HG03139 (cell line): ENCODE data around the gene LRG1.

ENCODE experiments used
- ATAC-seq: cut with Tn5 transposase; IDR thresholded peaks from one replicate; pipeline ENCODE4 v1.9.1; 2021; ENCODE audit not compliant: unreplicated experiment

LRG1 gene, protein sequence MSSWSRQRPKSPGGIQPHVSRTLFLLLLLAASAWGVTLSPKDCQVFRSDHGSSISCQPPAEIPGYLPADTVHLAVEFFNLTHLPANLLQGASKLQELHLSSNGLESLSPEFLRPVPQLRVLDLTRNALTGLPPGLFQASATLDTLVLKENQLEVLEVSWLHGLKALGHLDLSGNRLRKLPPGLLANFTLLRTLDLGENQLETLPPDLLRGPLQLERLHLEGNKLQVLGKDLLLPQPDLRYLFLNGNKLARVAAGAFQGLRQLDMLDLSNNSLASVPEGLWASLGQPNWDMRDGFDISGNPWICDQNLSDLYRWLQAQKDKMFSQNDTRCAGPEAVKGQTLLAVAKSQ

DNA sequence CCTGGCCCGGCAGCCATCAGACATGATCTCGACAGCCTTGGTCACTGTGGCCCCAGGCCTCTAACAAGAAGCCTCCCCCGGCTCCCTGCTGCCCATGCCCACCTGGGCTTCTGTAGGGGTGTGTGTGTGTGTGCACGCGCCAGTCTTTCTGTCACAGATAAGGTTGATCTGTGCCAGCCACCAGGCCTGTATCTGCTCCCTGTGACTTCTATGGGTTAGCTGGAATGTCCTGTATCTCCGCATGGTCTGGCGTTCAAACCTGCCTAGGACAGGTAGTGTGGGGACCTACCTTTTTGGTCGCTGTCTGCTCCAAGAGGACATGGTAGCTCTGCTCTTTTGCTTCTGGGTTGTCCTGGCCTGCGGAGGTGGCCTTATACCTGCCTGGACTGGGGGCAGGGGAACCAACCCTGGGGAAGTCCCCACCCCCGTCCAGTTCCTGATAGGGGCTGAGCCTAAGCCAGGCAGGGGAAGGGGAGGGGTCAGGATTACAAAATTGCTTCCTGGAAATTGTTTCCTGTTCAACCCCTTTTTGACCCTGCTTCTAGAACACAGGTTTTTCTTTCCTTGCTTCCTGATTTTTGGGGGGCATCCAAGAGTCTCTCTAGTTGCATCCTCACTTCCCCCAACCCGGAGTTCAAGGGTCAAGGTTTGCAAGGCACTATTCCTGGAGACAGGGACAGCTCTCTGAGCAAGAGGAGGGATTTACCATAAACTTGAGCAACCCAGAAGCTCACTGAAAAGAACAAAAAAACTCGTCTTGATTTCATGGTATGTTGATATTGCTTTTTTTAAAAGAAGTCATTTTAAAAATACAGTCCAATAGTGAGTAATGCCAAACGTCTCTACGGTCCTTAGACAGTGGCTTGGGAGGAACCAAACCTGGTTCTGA, at the start of gene LRG1:
Gene LRG1 (minus strand): TSS at position 344 of the 889 bp plus-strand sequence. CDS start 23 bp downstream, at position 321.
- no peak for ATAC-seq

DNA sequence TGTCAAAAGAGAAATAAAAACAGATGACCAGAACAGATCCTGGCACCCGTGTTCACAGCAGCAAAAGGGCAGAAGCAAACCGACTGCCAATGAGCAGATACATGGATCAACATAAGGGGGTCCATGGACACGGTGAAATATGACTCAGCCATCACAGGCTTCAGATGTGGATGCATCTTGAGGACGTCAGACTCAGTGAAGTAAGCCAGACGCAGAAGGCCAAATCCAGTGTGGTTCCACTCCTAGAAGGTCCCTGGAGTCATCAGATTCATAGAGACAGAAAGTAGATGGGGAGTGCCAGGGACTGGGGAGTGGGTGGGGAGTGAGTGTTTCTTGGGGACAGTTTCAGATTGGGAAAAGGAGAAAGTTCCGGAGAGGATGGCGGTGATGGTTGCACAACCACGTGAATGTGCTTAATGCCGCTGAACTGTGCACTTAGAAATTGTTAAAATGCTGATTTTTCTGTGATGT, 48.5 kb upstream of the LRG1 start:
- no peak for ATAC-seq

DNA sequence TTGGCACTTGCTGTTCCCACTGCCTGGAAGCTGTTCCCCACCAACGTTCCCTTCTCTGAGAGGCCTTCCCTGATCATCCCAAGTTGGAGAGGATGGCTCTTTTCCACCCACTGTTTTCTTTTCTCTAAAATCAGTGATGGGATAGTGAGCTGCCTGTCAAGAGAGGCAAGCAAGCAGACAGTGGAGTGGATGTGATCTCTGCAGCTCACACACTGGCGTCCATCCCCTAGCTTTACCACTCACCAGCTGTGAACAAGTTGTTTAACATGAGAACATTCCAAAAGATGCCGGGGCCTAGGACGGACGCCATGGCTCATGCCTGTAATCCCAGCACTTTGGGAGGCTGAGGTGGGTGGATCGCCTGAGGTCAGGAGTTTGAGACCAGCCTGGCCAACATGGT, 47.7 kb upstream of the LRG1 start:
- no peak for ATAC-seq

DNA sequence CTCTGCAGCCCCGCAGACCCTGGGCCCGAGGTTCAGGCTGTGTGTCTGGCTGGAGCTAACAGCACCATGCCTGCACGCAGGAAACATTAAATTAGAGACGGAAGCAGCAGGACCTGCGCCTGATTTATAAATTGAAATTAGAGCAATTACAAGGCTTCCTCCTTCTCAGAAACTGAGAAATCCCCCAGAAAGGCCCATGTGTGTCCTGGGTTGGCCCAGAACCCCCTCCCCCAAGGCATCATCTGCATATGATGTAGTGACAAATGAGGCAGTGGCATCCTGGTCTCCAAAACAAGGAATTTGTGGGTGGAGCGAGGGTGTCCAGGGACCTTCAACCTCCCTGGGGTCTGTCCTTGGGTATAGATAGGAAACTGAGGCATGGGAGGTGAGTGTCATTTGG, 46.9 kb upstream of the LRG1 start:
- no peak for ATAC-seq

DNA sequence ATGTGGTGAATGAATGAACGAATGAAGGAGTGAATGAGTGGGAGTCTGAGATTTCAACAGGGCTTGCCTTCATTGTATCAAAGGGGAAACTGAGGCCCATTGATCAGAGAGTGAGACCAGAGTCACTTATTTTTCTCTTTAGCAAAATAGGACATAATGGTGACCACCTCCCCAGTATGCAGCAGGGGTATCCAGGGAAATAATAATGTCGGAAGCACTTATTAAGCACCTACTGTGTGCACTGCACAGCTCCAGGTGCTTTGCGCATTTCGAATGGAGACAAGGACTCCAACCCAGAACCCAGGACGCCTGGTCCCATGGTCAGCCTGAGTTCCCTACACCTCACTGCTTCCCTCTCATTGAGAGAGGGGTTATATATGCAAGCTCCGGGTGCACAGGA, 46.4 kb upstream of the LRG1 start:
- no peak for ATAC-seq

DNA sequence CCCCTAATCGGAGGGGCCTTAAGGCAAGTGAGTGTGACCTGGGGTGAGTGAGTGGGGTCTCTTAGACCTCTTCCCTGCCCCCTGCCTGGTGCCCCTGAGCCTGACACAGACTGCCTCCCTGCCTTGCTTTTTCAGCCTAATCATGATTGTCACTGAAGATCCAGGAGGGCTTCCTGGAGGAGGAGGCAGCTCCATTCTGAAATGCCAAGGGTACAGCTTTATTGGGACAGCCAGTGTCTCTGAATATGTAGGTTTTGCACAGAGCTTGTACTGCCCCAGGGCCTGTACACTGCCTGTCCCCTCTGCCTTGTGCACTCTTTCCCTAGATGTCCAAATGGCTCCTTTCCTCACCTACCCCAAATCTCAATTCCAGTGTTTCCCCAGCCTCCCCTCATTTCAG, 45.7 kb upstream of the LRG1 start:
- no peak for ATAC-seq

DNA sequence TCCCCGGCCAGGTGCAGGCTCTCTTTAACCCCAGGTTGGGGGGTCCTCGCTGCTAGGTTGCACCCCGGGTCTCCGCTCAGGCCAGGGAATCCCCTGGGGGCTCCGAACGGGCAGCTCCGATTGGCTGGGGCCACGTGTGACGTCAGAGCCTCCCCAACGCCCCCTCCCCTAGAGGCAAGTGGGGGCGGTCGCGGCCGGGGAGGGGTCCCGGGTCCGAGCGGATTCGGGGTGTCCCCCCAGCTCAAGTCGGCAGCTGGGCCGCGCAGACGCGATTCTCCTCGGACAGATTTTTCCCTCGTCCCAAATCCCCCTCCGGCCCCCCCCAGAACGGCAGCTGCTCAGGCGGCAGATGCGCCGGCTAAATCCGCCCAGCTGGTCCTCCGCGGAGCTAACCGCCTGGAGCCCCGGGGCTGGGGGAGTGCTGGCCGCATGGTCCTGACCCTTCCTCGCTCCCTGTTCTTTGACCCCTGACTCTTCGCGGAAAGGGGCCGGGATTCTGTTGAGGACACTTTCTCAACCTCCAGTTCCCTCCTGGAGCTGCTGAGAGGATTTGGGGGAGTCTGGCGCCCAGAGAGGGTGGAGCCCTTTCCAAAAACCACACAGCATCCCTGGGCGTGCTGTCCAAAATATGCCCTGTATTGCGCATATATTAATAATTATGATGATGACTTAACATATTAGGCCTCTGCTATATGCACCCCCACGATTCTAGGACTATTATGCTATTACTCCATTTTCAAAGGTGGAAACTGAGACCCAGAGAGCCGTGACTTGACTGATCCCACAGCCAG, 45.0 kb upstream of the LRG1 start:
- ATAC-seq = no peak

DNA sequence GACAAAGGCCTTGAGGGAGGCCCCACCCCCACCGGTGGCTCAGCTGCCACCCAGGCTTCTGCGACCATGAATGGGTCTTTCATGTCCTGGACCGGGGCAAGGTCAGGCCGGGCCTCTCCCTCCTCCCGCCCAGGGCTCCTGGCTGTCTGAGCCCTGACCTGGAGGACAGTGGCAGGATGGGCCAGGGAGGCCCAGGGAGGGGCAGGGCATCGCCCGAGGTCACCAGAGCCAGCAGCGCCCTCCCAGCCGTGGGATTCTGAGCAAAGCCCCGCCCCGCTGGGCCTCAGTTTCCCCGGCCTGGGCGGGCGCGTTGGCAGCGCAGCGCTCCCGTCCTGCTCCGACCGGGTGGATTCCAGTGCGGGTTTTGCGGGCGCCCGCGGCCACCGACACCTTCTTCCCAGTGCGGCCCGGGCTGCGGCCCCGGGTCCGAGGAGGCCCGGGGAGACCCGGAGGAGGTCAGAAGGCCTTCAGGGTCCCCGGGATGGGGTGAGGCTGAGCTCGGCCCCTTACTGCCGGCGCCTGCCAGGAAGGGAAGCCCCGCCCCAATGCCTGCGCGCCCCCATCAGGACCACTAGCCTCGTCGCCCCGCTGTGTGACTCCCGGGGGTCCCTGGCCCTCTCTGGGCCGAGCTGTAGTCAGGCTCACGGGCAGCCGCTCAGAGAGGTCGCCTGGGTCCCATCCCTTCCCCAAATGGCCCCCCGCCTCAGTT, 44.3 kb upstream of the LRG1 start:
- no peak for ATAC-seq

DNA sequence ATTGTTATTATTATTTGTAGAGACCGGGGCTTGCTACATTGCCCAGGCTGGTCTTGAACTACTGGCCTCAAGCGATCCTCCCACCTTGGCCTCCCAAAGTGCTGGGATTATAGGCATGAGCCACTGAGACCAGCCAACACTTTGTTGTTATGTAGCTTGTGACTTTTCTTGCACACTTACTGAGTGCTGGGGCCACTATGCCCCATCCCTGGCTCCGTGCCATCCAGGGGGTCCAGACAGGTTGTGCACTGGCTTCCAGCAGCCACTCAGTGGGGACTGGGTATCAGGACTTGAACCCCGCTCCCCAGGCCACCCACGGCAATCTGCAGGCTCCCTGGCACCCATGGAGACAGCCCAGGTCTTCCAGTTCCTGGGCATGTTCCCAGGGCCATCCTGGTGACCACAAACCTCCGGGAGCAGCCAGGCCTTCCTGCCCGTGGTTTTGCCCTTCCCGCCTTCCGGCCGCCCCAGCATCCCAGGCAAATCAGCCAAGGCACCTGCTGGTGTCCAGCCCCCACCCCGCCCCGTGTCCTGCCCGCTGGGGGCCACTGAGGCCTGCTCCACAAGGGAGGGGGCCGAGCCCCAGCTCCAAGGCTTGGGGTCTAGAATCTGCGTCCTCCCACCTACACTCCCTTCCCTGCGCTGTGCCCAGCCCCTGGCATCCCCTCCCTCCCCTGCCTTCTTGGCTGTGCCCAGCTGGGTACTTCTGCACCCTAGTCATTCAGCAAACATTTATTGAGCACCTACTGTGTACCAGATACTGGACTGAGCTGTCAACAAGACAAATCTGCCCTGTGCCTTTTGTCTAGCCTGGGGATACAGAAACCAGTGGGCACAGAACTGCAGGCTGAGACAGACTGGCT, 43.4 kb upstream of the LRG1 start:
- no peak for ATAC-seq

DNA sequence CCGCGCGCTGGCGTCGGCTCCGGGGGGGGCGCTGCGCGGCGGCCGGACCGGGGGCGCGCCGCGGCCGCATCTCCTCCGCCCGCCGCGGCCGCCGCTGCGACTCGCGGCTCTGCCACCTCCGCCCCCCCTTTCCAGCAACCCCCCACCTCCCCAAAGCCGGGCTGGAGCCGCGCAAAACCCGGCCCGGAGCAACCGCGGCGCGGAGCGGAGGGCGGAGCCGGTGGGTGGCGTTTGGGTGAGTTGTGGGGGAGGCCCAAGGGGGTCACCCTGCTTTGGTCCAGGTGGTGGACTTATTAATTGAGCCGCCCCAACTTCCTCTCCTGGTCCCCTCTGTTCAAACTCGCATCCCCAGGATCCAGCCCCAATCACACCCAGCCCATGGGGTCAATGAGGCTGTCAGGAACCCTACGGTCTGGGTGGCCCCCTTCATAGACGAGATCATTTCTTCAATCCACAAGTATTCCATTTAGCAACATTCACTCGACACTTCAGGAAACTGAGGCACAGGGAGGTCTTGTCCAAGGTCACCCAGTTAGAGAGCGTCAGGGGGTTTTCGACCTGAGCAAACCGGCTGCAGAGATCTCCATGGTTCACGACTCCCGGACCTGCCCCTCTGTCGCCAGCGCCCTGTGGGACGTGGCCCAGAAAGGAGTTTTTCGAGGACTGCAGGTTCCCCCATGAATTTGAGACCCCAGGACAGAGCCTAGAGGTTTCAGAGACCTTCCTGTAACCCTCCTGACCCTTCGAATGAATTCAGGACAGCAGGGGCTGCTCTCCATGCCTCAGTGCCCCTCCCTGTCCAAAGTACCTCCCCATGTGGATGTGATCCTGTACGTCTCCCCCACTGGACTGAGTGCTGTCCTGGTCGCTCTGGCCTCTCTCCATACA, 42.1 kb upstream of the LRG1 start:
- no peak for ATAC-seq

DNA sequence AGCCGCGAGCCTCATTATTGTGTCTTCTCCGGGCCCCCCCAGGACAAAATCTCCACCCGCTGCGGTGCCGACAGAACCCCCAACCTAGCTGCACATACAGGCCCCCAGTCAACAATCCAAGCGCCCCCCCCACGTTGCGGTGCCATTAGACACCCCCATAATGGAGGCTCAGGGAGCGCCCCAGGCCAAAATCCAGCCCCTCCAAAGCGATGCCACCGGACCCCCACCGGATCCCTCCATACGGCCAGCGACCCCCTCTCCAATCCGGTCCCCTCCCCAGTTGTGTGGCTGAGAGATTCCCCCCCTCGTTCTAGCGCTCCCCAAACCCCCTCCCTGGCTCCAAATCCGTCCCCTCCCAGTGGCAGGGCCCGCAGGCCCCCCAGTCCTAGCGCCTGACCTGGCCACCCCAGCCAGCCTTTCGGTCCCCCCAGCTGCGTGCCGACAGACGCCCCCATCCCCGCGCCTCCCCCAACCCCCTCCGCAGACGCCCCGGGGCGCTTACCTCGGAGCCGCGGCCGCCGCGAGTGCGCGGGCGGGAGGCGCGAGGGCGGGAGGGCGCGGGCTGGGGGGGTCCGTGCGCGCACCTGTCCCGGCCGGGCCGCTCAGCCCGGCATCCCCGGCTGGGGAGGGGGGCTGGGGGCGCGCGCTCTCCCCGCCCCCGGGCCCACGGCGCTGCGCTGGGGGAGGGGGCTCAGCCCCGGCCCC, 41.3 kb upstream of the LRG1 start:
- ATAC-seq = no peak

DNA sequence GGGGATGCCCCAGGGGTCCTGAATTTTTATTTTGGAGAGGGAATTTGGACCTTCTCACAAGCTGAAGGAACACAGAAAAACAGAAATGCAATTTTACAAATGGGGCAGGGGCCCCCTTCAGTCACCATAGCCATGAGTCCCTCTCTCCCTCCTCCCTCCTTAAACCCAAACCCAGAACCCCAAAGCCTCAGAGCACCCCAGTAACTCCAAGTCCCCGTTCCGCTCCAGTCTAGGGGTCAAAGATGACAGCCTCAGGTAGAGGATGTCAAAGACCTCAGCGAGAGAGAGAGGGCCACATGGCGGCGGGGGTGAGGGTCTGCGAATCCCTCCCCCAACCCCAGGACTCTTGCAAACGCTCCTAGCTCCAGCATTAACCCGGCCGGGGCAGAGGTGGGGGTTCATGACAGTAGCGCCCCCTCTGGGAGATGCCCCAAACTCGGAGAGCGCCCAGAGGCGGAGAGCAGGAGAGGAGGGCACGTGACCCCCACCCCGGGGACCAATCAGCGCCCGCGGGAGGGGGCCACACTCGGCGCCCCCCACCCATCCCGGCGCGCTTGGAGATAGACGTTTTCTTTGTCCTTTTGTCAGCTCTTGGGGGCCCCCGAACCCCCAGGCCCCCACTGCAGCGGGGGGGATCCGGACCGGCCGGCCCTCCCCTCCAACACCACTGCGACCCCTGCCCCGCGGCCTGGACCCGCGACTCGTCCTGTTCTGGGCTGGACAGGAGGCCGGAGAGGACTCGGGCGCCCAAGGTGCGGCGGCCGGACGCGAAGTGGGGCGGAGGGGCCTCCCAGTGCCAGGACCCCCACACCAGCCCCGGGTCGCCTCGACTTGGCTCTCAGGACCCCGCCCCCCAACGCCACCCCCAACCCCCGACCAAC, 40.4 kb upstream of the LRG1 start:
- no peak for ATAC-seq

DNA sequence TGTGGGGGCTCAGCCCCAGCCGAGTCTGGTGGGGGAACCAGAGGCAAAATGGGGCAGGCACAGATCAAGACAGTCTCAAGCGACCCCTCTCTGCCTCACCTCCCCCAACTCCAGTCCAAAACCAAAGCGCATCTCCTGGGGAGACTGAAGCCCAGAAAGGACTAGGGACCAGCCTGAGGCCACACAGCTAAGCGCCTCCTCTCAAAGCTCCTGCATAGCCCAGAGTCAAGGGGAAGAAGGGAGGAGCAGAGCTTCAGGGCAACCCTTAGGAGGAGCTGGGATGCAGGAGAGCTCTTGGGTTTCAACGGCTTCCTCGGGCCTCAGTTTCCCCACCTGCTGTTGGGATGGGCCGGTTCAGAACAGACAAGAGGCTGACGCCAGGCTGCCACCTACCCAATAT, 39.6 kb upstream of the LRG1 start:
- ATAC-seq = no peak

DNA sequence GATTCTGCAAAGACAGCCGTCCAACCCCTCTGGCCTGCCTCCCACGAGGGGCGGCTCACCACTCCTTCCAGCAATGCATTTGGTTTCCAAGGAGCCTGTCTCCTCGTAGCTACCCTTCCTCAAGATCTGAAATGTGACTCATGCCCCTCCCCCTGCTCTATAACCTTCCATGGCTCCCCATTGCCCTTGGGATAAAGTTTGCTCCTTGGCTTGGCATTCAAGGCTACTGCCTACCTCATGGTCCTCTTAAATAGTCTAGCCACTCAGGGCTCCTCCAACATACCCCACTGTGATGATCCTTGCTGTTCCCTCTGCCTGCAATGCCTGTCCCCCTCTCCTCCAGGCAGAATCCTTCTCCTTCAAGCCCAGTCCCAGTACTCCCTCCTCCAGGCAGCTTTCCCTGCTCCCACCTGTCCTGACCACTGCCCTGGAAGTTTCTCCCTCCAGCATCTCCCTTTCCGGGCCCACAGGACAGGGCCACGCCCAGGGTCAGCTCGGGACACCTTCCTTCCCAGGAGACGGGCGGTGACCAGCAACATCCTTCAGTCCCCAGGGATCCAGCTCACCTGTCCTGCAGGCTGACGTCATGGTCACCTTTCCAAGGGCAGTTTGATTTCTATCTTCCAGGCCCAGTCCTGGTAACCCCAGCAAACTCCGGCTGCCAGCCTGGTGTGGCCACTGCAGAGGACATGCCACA, 38.9 kb upstream of the LRG1 start:
- no peak for ATAC-seq

DNA sequence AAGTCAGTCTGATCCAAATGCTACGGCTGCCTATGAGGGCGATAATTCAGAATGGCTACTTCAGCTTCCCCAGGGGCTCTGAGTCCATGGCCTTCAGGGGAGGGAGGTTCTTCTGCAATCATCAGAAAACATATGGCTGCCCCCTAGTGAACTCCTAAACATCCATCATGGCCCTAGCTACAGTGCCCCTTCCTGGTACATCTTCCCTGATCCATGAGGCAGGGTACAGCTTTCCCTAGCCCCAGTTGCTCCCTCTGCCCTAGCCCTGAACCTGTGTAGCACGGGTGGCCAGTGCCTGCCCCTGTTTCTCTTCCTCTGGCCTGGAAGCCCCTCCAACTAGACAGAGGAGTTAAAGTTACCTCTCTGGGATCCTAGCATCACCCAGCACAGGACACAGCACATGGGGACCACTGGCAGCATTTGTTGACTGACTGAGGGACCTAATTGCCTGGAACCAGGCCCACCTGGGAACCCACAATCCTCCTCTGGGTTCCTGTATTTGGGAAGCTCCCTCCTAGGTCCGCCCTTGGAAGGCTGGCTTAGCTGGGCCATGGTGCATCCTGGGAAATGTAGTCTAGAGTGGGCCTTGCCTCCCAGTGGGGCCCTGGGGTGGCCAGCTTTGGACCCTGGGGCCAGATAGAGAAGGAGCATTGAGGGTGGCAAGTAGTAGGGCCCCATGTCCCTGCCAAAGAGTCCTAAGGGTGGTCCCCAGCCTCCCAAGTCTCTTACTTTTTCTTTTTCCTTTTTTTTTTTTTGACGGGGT, 37.4 kb upstream of the LRG1 start:
- no peak for ATAC-seq
